Measurements from ENCODE around the gene NDUFA6. TPM values are rescaled to one million over a fixed set of nuclear protein-coding genes. Genes with fewer than 3 reads are reported as not detected.
"Not testable (repeated sequence)": the region's sequence is repeated elsewhere in the genome, so short reads cannot be mapped to it uniquely, and the experiment has no call there.

The NDUFA6 gene
- polyA plus RNA-seq, result 10 to 100 TPM; 51.6 to 94.7 (median 94.1) TPM

- WGBS, 3 donors, result 0% methylated on average over 70 to 71 of the region's 71 CpGs
- peak within 1 kb of the TSS; percentile 92 for H3K27ac ChIP-seq (ENCODE audit: low read depth, low read length)
Measured at GRCh38 chr22:42090596-42091454, at the start of gene NDUFA6. TSS of gene NDUFA6 (minus strand) at chr22:42090772. CDS start at chr22:42090744, 28 bp downstream.

DNA sequence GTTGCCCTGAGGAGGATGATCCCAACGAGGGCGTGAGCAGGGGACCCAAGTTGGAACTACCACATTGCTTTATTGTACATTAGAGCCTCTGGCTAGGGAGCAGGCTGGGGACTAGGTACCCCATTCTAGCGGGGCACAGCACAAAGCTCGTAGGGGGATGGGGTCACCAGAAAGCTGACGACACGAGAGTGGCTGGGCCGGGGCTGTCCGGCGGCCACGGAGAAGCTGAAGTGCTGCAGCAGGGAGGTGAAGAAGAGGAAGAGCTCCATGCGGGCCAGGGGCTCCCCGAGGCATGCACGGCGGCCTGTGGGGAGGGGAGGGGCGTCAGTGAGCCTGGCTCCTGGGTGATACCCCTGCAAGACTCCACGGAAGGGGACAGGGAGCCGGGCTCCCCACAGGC is 49.6 kb upstream of the NDUFA6 start:
- WGBS, 3 donors, result 88 to 95% (median 94%) methylated on average over 9 to 13 of the region's 17 CpGs
- H3K27ac ChIP-seq (ENCODE audit: low read depth, low read length), result not testable (repeated sequence)

GRCh38 chr22:42139508-42139907 is 48.9 kb upstream of the NDUFA6 start:
- not testable (repeated sequence) for H3K27ac ChIP-seq (ENCODE audit: low read depth, low read length)

GRCh38 chr22:42138972-42139371 is 48.4 kb upstream of the NDUFA6 start:
- 83 to 98% (median 98%) methylated on average over 2 of the region's 2 CpGs for WGBS, 3 donors
- H3K27ac ChIP-seq (ENCODE audit: low read depth, low read length), result no peak overlapping the region

More at GRCh38 chr22:42139508-42139907, 48.9 kb upstream of the NDUFA6 start:
- WGBS, 3 donors, result 90 to 97% (median 91%) methylated on average over 7 of the region's 7 CpGs

DNA sequence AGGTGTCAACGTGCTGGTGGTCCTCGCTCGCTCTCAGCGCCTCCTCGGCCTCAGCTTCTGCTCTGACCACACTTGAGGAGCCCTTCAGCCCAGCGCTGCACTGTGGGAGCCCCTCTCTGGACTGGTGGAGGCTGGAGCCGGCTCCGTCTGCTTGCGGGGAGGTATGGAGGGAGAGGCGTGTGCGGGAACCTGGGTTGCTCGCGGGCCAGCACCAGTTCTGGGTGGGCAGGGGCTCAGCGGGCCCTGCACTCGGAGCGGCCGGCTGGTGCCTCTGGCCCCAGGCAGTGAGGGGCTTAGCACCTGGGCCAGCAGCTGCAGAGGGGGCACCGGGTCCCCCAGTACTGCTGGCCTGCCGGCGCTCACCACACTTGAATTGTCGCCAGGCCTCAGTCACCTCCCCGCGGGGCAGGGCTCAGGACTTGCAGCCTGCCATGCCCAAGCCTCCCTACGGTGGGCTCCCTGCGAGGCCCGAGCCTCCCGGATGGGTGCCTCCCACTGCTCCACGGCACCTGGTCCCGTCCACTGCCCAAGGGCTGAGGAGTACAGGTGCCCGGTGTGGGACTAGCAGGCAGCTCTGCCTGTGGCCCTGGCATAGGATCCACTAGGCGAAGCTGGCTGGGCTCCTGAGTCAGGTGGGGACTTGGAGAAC is 47.7 kb upstream of the NDUFA6 start:
- 88 to 95% (median 90%) methylated on average over 27 to 31 of the region's 31 CpGs for WGBS, 3 donors
- H3K27ac ChIP-seq (ENCODE audit: low read depth, low read length), result no peak overlapping the region

GRCh38 chr22:42135688-42136087 is 45.1 kb upstream of the NDUFA6 start:
- not testable (repeated sequence) for H3K27ac ChIP-seq (ENCODE audit: low read depth, low read length)
- WGBS, 3 donors, result no CpG with 5 or more reads among the region's 4 CpGs

GRCh38 chr22:42134100-42135020 is 43.8 kb upstream of the NDUFA6 start:
- 67 to 84% (median 73%) methylated on average over 24 of the region's 24 CpGs for WGBS, 3 donors
- H3K27ac ChIP-seq (ENCODE audit: low read depth, low read length), result no peak overlapping the region

DNA sequence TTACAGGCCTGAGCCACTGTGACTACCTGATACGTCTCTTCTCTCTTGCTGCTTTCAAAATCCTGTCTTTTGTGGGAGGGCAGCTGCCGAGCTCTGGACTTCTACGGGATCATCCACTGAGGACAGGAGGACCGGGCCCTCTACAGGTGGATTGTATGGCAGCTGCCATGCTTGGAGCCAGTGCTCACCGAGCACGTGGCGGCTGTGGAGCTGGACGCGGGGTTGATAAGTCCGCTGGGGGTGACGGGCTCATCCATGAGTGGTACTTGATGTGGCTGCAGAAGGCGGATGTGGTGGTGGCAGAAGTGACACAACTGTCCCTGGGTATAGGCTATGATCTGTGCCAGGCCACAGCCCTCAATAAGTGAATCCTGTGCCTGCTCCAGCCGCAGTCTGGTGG is 41.9 kb upstream of the NDUFA6 start:
- WGBS, 3 donors, result 74 to 87% (median 77%) methylated on average over 13 of the region's 13 CpGs
- H3K27ac ChIP-seq (ENCODE audit: low read depth, low read length), result no peak overlapping the region

- 70 to 77% (median 73%) methylated on average over 8 of the region's 8 CpGs for WGBS, 3 donors
- no peak overlapping the region for H3K27ac ChIP-seq (ENCODE audit: low read depth, low read length)
Measured at GRCh38 chr22:42131562-42131961, 41.0 kb upstream of the NDUFA6 start.

DNA sequence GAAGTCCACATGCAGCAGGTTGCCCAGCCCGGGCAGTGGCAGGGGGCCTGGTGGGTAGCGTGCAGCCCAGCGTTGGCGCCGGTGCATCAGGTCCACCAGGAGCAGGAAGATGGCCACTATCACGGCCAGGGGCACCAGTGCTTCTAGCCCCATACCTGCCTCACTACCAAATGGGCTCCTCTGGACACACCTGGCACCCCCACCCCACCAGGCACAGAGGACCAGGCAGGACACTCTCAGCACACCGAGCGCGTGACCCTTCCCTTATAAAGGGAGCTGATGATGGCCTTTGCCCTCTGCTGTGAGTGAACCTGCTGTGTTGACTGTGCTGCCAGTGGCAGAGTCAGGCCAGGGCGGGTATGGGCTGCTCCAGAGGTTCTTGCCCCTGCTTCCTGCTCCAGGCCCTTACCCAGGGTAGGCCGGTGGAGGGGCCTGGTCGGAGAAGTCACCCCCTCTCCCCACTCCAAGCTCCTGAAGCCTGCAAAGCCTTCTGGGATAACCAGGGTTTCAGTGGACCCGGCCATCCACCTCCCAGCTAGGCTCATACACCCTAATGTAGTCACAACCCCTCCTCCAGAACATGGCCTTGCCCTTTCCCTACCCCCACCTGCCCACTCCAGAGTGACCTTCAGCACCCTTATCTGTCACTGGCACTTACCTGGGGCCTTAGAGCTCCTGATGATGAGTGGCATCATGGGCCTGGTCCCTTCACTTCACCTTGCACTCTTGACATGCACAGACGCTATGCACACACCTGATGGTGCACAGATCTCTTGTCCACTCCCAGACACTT is 40.3 kb upstream of the NDUFA6 start, which contains the start of gene CYP2D6:
TSS of gene CYP2D6 (minus strand) at position 172 of the 793 bp plus-strand sequence. CDS start at position 153, 19 bp downstream.
- 87 to 92% (median 88%) methylated on average over 13 of the region's 14 CpGs for WGBS, 3 donors

GRCh38 chr22:42130182-42130581 is 39.6 kb upstream of the NDUFA6 start:
- H3K27ac ChIP-seq (ENCODE audit: low read depth, low read length), result not testable (repeated sequence)
- 0 to 14% (median 0%) methylated on average over 1 of the region's 7 CpGs for WGBS, 3 donors

More for the DNA sequence above, 40.3 kb upstream of the NDUFA6 start, which contains the start of gene CYP2D6:
- H3K27ac ChIP-seq (ENCODE audit: low read depth, low read length), result not testable (repeated sequence)

DNA sequence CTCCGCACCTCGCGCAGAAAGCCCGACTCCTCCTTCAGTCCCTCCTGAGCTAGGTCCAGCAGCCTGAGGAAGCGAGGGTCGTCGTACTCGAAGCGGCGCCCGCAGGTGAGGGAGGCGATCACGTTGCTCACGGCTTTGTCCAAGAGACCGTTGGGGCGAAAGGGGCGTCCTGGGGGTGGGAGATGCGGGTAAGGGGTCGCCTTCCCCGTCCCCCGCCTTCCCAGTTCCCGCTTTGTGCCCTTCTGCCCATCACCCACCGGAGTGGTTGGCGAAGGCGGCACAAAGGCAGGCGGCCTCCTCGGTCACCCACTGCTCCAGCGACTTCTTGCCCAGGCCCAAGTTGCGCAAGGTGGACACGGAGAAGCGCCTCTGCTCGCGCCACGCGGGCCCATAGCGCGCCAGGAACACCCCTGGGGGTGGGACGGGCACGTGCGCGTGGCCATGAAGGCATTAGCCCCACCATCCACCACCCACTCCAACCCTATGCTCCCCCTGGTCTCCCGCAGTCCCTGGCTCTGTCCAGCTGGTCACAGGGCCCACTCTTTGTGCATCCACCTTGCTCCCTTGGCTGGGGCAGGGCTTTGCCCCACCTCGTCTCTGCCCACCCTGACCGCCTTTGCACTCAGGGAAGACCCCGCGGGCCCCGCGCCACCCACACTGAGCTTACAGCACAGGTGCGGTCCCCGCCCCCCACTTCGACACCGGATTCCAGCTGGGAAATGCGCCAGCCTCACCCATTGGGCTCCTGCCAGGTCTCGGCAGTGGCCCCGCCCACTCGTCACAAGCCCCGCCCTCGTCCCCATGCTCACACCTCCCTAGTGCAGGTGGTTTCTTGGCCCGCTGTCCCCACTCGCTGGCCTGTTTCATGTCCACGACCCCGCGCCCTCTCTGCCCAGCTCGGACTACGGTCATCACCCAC is 38.5 kb upstream of the NDUFA6 start:
- not testable (repeated sequence) for H3K27ac ChIP-seq (ENCODE audit: low read depth, low read length)
- WGBS, 3 donors, result 65 to 75% (median 68%) methylated on average over 44 to 65 of the region's 65 CpGs

DNA sequence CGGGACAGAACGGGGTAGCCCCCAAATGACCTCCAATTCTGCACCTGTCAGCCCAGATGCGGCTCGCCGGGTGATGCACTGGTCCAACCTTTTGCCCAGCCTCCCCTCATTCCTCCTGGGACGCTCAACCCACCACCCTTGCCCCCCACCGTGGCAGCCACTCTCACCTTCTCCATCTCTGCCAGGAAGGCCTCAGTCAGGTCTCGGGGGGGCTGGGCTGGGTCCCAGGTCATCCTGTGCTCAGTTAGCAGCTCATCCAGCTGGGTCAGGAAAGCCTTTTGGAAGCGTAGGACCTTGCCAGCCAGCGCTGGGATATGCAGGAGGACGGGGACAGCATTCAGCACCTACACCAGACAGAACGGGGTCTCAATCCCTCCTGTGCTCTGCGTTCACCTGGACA is 37.4 kb upstream of the NDUFA6 start:
- WGBS, 3 donors, result 86 to 93% (median 90%) methylated on average over 11 to 13 of the region's 13 CpGs
- not testable (repeated sequence) for H3K27ac ChIP-seq (ENCODE audit: low read depth, low read length)

- no peak overlapping the region for H3K27ac ChIP-seq (ENCODE audit: low read depth, low read length)
- WGBS, 3 donors, result 86 to 92% (median 88%) methylated on average over 14 to 16 of the region's 16 CpGs
Measured at GRCh38 chr22:42127606-42128005, 37.0 kb upstream of the NDUFA6 start.

GRCh38 chr22:42123529-42123928 is 33.0 kb upstream of the NDUFA6 start:
- H3K27ac ChIP-seq (ENCODE audit: low read depth, low read length), result not testable (repeated sequence)
- WGBS, 3 donors, result no CpG with 5 or more reads among the region's 4 CpGs

- H3K27ac ChIP-seq (ENCODE audit: low read depth, low read length), result not testable (repeated sequence)
- WGBS, 3 donors, result 47 to 86% (median 52%) methylated on average over 15 of the region's 15 CpGs
Measured at GRCh38 chr22:42120231-42121021, 29.9 kb upstream of the NDUFA6 start.
